HG03175 (cell line): ENCODE data around the gene UNC93A.
"Not testable (repeated sequence)": the region's sequence is repeated elsewhere in the genome, so short reads cannot be mapped to it uniquely, and the experiment has no call there.

Source experiments
- ATAC-seq: cut with Tn5 transposase; IDR thresholded peaks from one replicate; pipeline ENCODE4 v1.9.1; 2021; ENCODE audit warnings: mild to moderate bottlenecking, moderate library complexity; ENCODE audit not compliant: unreplicated experiment

UNC93A gene

DNA sequence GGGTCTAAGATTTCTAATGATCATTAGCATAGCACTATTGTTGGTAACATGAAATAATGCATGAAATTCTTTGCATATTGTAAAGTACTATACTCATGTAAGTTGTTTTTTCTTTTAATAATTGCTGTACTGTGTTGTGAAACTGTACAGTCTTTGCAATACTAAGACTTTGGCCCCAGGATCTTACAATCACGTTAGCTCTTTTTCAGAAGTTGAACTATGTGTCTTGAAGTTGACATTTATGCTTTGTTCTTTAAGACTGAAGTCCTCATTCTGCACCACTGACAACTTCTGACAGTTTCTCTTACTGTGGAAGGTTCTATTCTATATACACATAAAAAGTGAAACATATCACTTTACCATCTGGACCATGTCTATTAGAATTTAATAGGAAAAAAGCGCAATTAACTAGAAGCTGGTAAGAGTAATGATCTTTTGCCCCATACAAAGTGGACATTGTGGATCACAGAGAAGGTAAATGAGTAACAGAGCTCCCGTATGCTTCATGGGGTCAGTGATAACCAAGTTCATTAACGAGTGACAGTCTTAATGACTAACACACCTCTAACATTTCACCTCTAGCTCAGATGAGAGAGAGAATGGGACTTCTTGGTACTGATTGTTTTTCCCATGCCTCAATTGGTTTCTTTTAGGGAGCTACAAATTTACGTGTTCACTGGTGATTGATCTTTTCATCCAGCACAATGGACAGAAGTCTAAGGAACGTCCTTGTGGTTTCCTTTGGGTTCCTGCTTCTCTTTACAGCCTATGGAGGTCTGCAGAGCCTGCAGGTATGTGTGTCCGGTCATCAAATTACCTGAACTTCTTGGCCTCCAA is at the start of gene UNC93A:
TSS of gene UNC93A (plus strand) at position 530 of the 837 bp plus-strand sequence. CDS start at position 705, 175 bp downstream.
- no peak for ATAC-seq

DNA sequence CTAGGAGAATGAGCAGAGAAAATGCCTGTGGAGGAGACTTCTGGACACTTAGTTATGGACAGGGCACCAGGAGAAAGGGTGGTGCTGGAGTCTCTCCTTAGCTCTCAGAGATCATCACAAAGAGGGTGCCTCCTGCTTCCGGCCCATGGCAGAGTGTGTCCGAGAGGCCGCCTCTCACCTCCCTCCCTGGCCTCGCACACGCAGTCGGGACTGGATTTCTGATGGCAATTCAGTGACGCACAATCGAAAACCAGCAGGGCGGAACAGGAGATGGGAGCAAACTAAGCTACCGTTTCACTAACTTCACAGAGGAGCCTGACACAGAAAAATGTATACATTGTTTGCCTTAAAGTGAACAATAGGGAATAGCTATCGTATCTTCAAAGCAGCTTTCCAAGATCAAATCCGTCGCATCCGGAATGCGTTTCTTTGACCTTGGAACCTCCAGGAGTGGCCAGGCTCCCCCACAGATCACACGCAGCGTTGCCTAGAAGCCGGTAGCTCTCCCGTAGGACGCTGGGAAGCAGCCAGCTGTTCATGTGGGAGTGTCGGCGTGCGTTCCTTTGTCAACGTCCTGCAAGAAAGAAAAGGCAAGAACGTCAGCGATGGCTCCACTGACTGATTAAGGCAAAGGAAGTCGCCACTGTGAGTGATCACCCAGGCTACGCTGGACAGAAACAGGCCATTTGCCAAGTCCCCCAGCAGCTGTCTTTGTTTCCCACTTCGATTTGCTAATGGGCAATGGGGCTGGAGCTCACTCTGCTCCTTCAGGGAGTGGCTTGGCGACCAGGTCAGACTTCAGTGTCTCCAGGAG is 49.6 kb upstream of the UNC93A start:
- ATAC-seq = not testable (repeated sequence)

DNA sequence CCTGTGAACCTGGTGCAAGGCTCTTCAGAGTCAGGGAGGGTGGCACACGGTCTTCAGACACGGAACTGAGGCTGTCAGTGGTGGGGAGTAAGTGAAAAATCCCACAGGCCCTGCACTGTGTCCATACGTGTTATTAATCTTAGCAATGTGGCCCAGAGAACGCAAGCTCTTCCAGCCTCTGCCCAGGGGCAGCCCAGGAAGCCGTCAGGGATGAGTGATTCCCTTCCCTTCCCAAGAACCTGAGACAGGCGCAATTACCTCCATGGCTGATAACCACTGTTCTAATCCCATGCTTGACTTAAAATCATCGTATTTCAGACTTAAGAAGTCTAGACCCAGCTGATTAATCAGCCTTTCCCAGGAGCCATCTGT is 49.0 kb upstream of the UNC93A start:
- not testable (repeated sequence) for ATAC-seq

DNA sequence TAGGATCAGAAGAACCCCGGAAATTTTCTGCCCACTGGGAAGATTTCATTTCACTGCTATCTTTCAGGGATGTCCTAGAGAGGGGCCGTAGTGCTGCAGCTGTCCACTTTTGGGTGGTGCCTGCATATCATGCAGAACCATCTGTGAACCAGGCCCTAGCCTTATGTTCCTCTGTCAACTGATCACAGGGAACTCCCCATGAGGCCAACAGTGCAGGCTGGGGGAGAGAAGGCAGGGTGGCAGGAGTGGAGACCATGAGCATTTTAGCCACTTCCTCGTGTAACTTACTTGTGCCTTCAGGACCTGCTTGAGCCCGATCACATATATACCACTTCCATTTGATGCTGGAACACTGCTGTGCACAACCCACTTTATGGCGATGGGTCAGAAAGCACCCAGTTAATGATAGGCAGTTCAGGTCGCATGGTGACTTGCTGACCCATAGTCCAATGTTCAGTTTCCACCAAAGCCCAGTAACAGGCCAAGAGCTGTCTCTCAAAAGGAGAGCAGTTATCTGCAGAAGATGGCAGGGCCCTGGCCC is 48.5 kb upstream of the UNC93A start:
- not testable (repeated sequence) for ATAC-seq

DNA sequence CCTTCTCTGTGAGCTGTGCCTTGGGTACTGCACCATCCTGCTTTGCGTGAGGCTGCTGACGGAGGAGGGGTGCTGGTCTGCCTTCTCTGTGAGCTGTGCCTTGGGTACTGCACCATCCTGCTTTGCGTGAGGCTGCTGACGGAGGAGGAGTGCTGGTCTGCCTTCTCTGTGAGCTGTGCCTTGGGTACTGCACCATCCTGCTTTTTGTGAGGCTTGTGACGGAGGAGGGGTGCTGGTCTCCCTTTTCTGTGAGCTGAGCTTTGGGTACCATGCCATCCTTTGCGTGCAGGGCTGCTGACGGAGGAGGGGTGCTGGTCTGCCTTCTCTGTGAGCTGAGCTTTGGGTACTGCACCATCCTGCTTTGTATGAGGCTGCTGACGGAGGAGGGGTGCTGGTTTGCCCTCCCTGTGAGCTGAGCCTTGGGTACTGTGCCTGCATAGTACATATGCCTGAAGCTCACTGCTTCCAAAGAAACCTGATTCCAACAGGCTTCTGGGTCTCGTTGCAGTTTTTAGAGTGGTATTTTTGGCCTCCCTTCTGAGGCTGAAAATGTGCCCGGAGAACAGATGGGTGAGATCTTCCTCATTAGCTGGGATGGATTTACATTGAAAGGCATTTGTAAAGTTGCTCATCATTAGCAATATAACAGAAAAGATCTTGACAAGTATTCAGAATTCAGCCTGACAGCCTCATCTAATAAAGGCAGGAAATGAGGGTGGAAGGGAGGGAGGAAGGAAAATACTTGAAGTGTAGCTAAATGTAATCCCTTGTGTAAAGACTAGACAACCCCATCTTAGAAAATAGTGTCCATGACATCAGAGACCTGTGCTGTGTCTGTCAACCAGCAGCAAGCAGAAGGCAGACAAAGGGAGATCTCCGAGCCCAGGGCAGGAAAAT is 46.8 kb upstream of the UNC93A start:
- no peak for ATAC-seq

DNA sequence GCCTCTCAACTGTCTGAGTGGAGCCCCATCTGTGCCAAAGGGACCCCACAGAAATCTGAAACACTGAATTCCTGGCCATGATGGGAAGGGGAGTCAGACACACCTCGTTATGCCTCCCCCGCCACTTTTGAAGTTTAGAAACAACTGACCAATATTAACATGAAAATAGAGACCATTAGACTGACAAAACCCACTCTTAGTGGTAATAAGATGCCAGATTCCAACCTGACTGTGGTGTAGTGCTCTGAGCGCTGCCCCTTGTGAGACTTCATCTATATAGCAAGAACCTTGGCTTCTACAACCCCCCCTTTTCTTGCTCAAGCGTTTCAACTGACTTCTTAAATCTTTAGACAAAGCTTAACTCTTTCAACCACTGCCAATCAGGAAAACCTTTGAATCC is 46.1 kb upstream of the UNC93A start:
- no peak for ATAC-seq

DNA sequence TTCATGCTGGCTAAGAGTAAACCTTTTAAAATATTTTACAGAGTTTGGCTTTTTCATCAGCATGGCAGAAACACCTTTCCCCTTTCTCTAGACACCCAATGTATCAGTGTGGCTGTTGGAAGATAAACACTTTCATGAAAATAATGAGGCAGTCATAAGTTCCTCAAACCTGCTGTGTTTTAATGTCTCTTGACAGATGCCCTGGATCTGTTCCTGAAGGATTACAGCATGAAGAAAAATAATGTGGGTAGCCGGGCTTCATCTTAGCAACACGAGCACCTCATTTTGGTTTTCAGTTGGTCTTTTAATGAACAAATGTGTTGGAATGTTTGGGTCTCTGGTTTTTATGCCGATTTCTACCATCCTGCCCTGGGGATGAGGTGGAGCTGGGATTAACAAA is 45.5 kb upstream of the UNC93A start:
- ATAC-seq = no peak

DNA sequence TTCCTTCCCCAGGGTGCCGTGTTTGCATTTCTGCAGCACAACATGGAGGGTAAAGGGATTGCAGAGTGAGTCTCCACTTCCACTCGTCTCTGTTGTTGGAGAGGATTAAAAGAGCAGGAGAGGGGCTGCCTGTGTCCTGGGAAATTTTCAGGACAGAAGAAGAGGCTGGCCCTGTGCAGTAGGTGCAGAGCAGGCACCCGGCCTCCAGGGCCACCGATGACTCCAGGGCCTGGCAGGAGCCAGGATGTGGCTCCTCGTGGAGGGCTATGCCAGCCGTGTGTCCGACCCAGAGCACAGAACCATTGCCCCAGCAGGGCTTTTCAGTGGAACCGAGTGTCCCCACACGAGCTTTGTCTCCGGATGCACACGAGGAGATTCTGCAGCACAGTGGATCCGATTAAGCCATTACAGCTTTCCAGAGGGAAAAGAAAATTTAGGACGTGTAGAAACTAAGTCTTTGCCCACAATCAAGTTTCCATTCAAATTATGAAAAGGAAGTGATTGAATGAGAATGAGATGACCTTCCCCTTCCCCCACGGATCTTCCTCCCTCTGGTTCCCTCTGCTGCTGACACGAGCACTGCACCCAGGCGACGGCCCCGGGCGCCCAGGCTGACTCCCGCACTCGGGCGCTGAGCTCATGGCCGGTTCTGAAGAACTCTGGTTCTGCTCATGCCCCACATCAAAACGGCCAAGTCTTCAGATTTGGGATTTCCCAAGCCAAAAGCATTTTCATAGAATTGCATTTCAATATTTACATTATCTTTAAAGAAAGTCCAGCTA is 43.1 kb upstream of the UNC93A start:
- ATAC-seq = no peak

DNA sequence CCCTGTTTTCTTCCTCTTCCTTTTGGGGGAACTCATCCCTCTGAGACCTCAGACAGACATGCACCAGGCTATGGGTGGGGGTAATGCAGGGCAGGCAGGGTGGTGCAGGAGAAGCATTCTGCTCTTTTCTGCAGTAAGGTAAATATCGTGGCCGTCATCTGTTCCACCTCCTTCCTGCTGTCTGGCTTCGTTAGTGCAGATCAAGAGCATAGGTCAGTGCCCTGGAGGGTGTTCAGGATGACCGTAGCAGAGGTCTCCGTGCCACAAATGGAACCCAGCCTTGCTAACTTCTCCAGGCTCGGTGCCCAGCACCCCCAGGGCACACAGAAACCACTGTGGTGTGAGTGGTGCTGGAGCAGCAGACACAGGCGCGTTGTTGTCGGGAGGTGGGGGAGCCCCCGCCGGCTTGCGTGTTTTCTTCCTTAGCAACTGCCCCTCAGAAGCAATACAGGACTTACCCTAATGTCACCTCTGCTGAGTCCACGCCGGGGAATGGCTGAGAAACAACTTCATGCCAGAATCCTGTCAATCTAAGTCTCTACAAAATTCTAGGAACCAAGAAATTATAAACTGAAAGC is 42.1 kb upstream of the UNC93A start:
- not testable (repeated sequence) for ATAC-seq

DNA sequence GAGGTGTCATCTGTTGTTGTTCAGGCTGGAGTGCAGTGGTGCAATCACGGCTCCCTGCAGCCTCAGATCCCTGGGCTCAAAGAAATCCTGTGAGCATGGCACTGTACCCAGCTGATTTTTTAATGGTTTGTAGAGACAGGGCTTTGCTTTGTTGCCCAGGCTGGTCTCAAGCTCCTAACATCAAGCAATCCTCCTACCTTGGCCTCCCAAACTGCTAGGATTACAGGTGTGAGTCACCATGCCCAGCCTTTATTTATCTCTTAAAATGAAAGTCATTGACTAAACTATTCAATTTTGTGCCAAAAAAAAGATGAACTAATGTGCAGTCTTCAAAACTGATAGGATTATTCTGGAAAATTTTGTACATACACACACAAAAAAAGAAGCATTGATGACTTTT is 38.8 kb upstream of the UNC93A start:
- ATAC-seq = no peak

DNA sequence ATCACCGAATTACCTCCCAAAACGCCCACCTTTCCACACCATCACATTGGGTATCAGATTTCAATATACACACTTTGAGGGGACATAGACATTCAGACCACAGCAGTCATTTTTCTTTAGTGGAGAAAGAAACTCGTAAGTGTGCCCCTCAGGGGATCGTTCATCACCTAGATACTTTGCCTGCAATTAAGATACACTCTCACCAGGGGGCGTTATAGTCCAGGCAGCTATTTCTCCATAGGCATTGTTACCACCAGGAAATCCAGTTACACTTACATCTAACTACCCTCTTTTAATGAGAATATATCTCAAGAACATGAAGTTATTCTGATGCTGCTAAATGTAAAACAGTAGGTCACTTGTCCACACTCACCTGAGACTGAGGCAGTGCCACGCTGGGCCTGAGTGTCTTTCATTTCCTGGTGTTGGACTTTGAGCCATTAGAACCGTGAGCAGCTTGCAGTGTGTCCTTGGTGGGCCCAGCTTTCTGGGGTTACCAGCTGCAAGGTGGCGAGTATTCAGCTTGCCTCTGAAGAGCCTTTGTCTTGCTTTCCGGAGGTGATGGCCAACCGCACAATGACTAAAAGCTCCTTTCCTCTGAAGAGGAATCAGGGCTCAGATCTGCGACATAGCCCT is 35.1 kb upstream of the UNC93A start:
- ATAC-seq = no peak

DNA sequence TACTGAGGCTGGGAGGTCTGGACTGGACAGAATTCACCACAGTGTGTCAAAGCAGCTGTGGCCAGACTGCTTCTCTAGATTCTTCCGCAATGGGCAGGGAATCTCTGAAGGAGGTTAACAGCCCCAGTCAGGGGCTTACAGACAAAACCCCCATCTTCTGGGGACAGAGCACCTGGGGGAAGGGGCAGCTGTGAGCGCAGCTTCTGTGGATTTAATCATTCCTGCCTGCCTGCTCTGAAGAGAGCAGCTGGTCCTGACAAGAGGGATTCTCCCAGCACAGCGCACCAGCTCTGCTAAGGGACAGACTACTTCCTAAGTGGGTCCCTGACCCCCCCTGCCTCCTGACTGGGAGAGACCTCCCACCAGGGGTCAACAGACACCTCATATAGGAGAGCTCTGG is 32.5 kb upstream of the UNC93A start:
- ATAC-seq = no peak

DNA sequence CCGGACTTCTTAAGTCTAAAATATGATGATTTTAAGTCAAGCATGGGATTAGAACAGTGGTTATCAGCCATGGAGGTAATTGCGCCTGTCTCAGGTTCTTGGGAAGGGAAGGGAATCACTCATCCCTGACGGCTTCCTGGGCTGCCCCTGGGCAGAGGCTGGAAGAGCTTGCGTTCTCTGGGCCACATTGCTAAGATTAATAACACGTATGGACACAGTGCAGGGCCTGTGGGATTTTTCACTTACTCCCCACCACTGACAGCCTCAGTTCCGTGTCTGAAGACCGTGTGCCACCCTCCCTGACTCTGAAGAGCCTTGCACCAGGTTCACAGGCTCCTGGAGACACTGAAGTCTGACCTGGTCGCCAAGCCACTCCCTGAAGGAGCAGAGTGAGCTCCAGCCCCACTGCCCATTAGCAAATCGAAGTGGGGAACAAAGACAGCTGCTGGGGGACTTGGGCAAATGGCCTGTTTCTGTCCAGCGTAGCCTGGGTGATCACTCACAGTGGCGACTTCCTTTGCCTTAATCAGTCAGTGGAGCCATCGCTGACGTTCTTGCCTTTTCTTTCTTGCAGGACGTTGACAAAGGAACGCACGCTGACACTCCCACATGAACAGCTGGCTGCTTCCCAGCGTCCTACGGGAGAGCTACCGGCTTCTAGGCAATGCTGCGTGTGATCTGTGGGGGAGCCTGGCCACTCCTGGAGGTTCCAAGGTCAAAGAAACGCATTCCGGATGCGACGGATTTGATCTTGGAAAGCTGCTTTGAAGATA is 24.9 kb upstream of the UNC93A start:
- ATAC-seq = not testable (repeated sequence)

DNA sequence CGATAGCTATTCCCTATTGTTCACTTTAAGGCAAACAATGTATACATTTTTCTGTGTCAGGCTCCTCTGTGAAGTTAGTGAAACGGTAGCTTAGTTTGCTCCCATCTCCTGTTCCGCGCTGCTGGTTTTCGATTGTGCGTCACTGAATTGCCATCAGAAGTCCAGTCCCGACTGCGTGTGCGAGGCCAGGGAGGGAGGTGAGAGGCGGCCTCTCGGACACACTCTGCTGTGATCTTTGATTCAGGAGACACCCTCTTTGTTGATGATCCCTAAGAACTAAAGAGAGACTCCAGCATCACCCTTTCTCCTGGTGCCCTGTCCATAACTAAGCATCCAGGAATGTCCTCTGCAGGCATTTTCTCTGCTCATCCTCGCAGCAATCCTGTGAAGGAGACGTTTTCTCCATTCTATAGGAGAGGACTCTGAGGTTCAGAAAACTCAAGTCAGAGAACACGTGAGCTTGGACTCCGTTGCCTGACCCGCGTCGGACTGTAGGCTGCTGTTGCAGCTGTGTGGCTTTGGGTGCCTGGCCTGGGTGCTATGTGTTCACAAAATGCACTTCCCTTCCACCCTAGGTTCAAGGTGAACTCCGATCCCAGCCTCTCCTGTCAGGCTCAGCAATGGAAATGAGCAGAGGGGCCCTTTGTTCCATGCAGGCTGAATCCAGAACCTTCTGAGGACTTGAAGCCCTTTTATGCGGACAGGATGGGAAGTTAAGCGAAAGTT is 24.1 kb upstream of the UNC93A start:
- no peak for ATAC-seq

DNA sequence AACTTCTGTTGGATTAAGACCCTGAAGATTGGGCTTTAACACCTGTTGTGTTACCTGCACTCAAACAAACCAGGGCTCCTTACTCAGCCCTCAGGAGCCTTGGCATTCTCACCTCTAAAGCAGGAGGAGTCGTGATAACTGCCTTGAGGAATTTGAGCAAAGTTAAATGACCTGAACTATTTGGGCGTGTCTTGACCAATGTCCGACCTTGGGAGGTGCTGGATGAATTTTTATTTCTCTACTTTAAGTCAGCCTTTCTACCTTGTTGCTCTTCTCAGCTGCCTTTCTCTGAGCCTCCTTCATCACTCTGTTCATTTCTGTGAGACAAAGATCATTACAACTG is 23.6 kb upstream of the UNC93A start:
- ATAC-seq = not testable (repeated sequence)

DNA sequence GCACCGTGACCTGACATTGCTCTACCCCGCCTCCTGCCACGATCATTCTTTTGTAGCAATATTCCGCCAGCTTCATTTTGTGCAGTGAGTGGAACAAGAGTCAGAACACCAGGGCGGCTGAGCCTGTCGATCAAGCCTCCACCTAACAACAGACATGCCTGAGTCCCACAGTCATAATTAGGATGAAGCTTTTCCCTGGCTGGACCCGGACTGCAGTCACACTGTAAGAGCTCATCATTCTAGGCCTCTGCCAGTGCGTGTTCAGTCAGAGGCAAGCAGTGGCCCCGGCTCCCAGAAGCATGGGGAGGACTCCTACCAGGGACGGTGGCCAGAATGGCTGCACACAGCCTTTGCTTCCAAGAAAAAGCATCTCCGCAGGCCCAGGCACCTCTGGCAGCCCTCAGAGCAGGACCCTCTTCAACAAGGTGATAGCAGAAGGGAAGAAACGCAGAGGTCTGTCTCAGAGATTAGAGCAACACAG is 23.2 kb upstream of the UNC93A start:
- no peak for ATAC-seq

DNA sequence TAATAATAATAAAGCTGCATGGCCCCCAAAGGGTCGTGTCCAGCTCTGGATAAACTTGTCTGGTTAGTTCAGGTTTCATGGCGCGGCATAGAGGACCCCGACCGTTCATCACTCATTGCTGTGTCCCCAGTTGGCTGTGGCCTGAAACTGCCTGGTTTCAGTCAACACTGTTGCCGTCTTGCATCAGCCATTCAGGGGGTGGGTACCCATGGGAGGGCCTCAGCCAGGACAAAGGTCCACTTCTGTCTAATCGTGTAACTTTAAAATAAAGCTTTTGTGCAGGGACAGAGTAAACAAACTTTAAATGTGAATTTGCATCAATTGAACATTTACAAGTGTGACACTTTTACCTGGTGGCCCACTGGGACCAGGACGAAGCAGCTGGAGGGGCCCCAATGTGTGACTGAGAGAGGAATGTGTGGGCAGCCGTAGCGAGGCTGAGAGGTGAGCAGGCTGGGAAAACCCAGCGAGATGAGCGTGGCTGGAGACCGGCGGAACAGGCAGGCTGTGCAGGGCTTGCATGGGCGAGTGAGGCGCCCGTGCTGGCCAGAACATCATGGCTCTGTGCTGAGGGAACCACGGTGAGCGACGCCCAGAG is 22.3 kb upstream of the UNC93A start:
- ATAC-seq = no peak
